ENCODE data around the gene HYOU1. TPM values are rescaled to one million over a fixed set of nuclear protein-coding genes. Genes with fewer than 3 reads are reported as not detected.
A peak's percentile ranks its signal among the peaks of the same experiment; 100 is the strongest.
"Not testable (repeated sequence)": the region's sequence is repeated elsewhere in the genome, so short reads cannot be mapped to it uniquely, and the experiment has no call there.

The HYOU1 gene
- total RNA-seq, result 100 to 1,000 TPM; 133 to 135 TPM

GRCh38 chr11:119057000-119057769, at the start of gene HYOU1:
HYOU1 (minus strand) TSS chr11:119057205; CDS start chr11:119056160, 1,045 bp downstream.
- Mint-ChIP-seq H3K36me3 (ENCODE audit: low read depth) (peaks cover 46% of the 10 kb centered on the region), H3K27me3 (ENCODE audit: low read depth) (no peaks in the 10 kb centered on the region), H3K4me1 (ENCODE audit: low read depth) (peaks cover 30% of the 10 kb centered on the region), H3K27ac (peak within 1 kb of the TSS; percentile 99), H3K9me3 (ENCODE audit: insufficient read depth) (no peaks in the 10 kb centered on the region), H3K4me3 (peak within 1 kb of the TSS; percentile 97)
- ChIA-PET POLR2A (interaction anchor here (0.9 to 4.1 kb wide), 16 partner anchors 10 to 268 kb away, joined by 3 to 28 read pairs (median 6); partner anchors contain the start of genes C2CD2L, HINFP, HMBS and RPS25), CTCF (interaction anchor here (0.7 to 2.6 kb wide), 11 partner anchors 10 to 268 kb away, joined by 3 to 12 read pairs (median 6); partner anchors contain the start of genes DPAGT1, SLC37A4 and VPS11)
- peak; percentile 99 for DNase-seq
- ATAC-seq, result peak; percentile 96

GRCh38 chr11:119103793-119104192, 46.8 kb upstream of the HYOU1 start:
- peaks cover 53% of the 10 kb centered on the region for H3K4me1 Mint-ChIP-seq (ENCODE audit: low read depth)
- H3K27me3 Mint-ChIP-seq (ENCODE audit: low read depth), result no peaks in the 10 kb centered on the region
- ChIA-PET POLR2A (interaction anchor here (1.4 kb wide), 1 partner anchor 9 kb away, joined by 3 read pairs; no protein-coding TSS in a partner anchor), CTCF (interaction anchor here (1.4 to 2.2 kb wide), 2 partner anchors 12 to 18 kb away, joined by 3 to 9 read pairs; partner anchors contain the start of gene HINFP)
- H3K36me3 Mint-ChIP-seq (ENCODE audit: low read depth), result peaks cover 22% of the 10 kb centered on the region
- DNase-seq, result no peak
- H3K4me3 Mint-ChIP-seq, result peak overlapping the region; percentile 46
- no peak for ATAC-seq
- H3K9me3 Mint-ChIP-seq (ENCODE audit: insufficient read depth), result no peaks in the 10 kb centered on the region
- peak overlapping the region; percentile 64 for H3K27ac Mint-ChIP-seq

GRCh38 chr11:119103161-119103664, 46.2 kb upstream of the HYOU1 start:
- ChIA-PET POLR2A (interaction anchor here (0.7 to 2.0 kb wide), 11 partner anchors 9 to 86 kb away, joined by 3 to 13 read pairs (median 4); partner anchors contain the start of genes RPS25 and VPS11), CTCF (interaction anchor here (1.4 to 2.2 kb wide), 5 partner anchors 12 to 102 kb away, joined by 3 to 16 read pairs (median 9); partner anchors contain the start of genes CBL, HINFP and VPS11)
- H3K27me3 Mint-ChIP-seq (ENCODE audit: low read depth); ATAC-seq; DNase-seq; H3K9me3 Mint-ChIP-seq (ENCODE audit: insufficient read depth): not testable (repeated sequence)
- Mint-ChIP-seq H3K36me3 (ENCODE audit: low read depth) (peaks cover 22% of the 10 kb centered on the region), H3K4me3 (peak overlapping the region; percentile 90), H3K27ac (peak overlapping the region; percentile 95), H3K4me1 (ENCODE audit: low read depth) (peaks cover 53% of the 10 kb centered on the region)

DNA sequence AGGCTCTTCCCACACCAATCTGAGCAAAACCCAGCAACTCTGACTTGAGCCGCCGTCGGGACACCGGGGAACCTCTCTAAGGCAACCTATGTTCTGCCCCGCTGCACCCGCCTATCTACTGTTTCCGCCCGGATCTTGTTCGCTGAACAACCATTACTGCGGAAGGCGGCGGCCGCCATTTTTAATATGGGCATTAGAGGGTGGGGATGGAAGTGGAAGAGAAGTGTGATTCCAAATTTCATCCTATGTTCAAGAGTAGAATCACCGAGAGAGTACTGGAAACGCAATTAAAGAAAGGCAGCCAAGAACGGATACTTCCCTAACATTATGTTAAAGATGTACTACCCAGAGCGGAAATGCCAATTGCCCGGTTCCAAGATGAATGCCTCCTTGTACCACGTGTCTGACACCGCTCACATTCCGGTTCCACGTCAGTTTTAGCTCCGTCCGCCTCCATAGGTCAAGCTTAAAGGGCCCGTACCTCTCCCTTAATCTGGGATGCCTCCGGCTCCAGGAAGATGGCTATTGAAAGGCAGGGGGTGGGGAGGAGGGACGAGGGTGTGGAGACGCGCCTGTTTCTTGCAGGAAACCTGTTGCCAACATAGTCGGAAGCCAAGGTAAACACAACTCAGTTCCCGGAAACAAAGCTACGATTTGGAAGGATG, 44.9 kb upstream of the HYOU1 start, which contains the start of gene DPAGT1:
Gene DPAGT1 (minus strand): TSS at position 95 of the 665 bp plus-strand sequence. CDS start 198 bp downstream, outside the sequence.
- ATAC-seq (peak; percentile 85), DNase-seq (peak; percentile 92)
- Mint-ChIP-seq H3K36me3 (ENCODE audit: low read depth) (peaks cover 35% of the 10 kb centered on the region), H3K4me3 (peak within 1 kb of the TSS; percentile 90), H3K27me3 (ENCODE audit: low read depth) (no peaks in the 10 kb centered on the region), H3K4me1 (ENCODE audit: low read depth) (peaks cover 55% of the 10 kb centered on the region), H3K27ac (peak within 1 kb of the TSS; percentile 95), H3K9me3 (ENCODE audit: insufficient read depth) (no peaks in the 10 kb centered on the region)
- ChIA-PET POLR2A (interaction anchor here (0.6 to 2.0 kb wide), 15 partner anchors 8 to 104 kb away, joined by 3 to 13 read pairs (median 4); partner anchors contain the start of genes CENATAC, HINFP, RPS25 and VPS11), CTCF (interaction anchor here (0.6 to 2.2 kb wide), 15 partner anchors 8 to 254 kb away, joined by 3 to 16 read pairs (median 5); partner anchors contain the start of genes CBL, HINFP, HMBS and HYOU1)

- ATAC-seq, result peak; percentile 22
- H3K4me1 Mint-ChIP-seq (ENCODE audit: low read depth), result peaks cover 55% of the 10 kb centered on the region
- DNase-seq, result peak; percentile 48
- peak overlapping the region; percentile 95 for H3K27ac Mint-ChIP-seq
- no peaks in the 10 kb centered on the region for H3K27me3 Mint-ChIP-seq (ENCODE audit: low read depth)
- ChIA-PET POLR2A (interaction anchor here (0.7 to 2.0 kb wide), 9 partner anchors 7 to 104 kb away, joined by 3 to 13 read pairs (median 5); partner anchors contain the start of genes CENATAC and HINFP), CTCF (interaction anchor here (1.0 to 1.8 kb wide), 9 partner anchors 14 to 238 kb away, joined by 4 to 16 read pairs (median 6); partner anchors contain the start of genes CBL, HMBS, HYOU1 and VPS11)
- peak overlapping the region; percentile 90 for H3K4me3 Mint-ChIP-seq
- H3K9me3 Mint-ChIP-seq (ENCODE audit: insufficient read depth), result no peaks in the 10 kb centered on the region
- peaks cover 40% of the 10 kb centered on the region for H3K36me3 Mint-ChIP-seq (ENCODE audit: low read depth)
Measured at GRCh38 chr11:119100994-119101758, 44.2 kb upstream of the HYOU1 start.

- Mint-ChIP-seq H3K4me3 (peak overlapping the region; percentile 90), H3K27me3 (ENCODE audit: low read depth) (no peaks in the 10 kb centered on the region), H3K9me3 (ENCODE audit: insufficient read depth) (no peaks in the 10 kb centered on the region), H3K4me1 (ENCODE audit: low read depth) (peaks cover 56% of the 10 kb centered on the region), H3K36me3 (ENCODE audit: low read depth) (peaks cover 46% of the 10 kb centered on the region), H3K27ac (peak overlapping the region; percentile 95)
- ATAC-seq, result no peak
- ChIA-PET CTCF (interaction anchor here (0.7 to 1.2 kb wide), 6 partner anchors 14 to 224 kb away, joined by 3 to 4 read pairs (median 3); partner anchors contain the start of gene HINFP), POLR2A (no interaction called here)
- DNase-seq, result no peak
Measured at GRCh38 chr11:119100246-119100970, 43.4 kb upstream of the HYOU1 start.

- peak overlapping the region; percentile 95 for H3K27ac Mint-ChIP-seq
- ATAC-seq, result no peak
Measured at GRCh38 chr11:119099711-119100110, 42.7 kb upstream of the HYOU1 start.

DNA sequence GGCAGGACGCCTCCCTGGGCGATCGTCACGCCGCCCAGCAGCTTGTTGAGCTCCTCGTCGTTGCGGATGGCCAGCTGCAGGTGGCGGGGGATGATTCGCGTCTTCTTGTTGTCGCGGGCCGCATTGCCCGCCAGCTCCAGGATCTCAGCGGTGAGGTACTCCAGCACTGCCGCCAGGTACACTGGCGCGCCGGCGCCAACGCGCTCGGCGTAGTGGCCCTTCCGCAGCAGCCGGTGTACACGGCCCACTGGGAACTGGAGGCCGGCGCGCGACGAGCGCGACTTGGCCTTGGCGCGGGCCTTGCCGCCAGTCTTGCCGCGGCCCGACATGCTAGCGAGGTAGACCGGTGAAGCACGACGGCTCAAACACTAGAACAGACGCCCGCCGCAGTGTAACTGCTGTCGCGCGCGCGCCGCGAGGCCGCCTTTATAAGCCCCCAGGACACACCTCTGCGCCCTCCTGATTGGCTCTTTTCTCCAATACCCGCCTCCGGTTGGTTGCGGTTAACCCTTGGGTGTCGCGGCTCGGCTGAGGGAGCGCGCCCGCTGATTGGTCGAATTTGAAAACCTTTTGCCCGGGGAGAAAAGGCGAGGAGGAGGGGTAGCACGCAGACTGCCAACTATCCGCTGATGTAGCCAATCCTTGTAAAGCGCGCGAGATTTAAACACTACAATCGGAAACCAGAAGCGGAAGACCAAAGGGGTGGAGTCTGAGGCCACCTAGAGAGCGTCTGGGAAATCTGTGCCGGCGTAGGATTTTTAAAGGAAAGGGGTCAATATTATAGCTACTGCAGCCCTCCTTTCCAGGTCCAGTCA, 38.3 kb upstream of the HYOU1 start:
- peaks cover 82% of the 10 kb centered on the region for H3K36me3 Mint-ChIP-seq (ENCODE audit: low read depth)
- H3K4me3 Mint-ChIP-seq, result peak overlapping the region; percentile 95
- ChIA-PET CTCF (interaction anchor here (0.9 to 2.7 kb wide), 9 partner anchors 9 to 229 kb away, joined by 3 to 7 read pairs (median 3); partner anchors contain the start of gene VPS11), POLR2A (interaction anchor here (0.6 to 3.1 kb wide), 48 partner anchors 8 to 756 kb away, joined by 3 to 96 read pairs (median 4); partner anchors contain the start of genes C2CD2L, CENATAC, HINFP and HMBS)
- H3K9me3 Mint-ChIP-seq (ENCODE audit: insufficient read depth), result no peaks in the 10 kb centered on the region
- ATAC-seq, result peak; percentile 81
- no peaks in the 10 kb centered on the region for H3K27me3 Mint-ChIP-seq (ENCODE audit: low read depth)
- peak; percentile 100 for DNase-seq
- peaks cover 59% of the 10 kb centered on the region for H3K4me1 Mint-ChIP-seq (ENCODE audit: low read depth)
- peak overlapping the region; percentile 97 for H3K27ac Mint-ChIP-seq

More at GRCh38 chr11:119099711-119100110, 42.7 kb upstream of the HYOU1 start:
- POLR2A ChIA-PET, result interaction anchor here (1.1 to 1.5 kb wide), 2 partner anchors 9 to 32 kb away, joined by 3 to 4 read pairs; partner anchors contain the start of gene VPS11
- Mint-ChIP-seq H3K4me3 (peak overlapping the region; percentile 90), H3K36me3 (ENCODE audit: low read depth) (peaks cover 53% of the 10 kb centered on the region), H3K4me1 (ENCODE audit: low read depth) (peaks cover 53% of the 10 kb centered on the region), H3K9me3 (ENCODE audit: insufficient read depth) (no peaks in the 10 kb centered on the region), H3K27me3 (ENCODE audit: low read depth) (no peaks in the 10 kb centered on the region)
- no peak for DNase-seq
- CTCF ChIA-PET, result interaction anchor here (0.7 to 1.2 kb wide), 7 partner anchors 13 to 224 kb away, joined by 3 to 5 read pairs (median 3); partner anchors contain the start of gene HINFP

- Mint-ChIP-seq H3K4me3 (peak overlapping the region; percentile 95), H3K27ac (peak overlapping the region; percentile 97), H3K36me3 (ENCODE audit: low read depth) (peaks cover 77% of the 10 kb centered on the region), H3K4me1 (ENCODE audit: low read depth) (peaks cover 53% of the 10 kb centered on the region), H3K27me3 (ENCODE audit: low read depth) (no peaks in the 10 kb centered on the region), H3K9me3 (ENCODE audit: insufficient read depth) (no peaks in the 10 kb centered on the region)
- peak; percentile 66 for DNase-seq
- ChIA-PET POLR2A (interaction anchor here (0.5 to 3.1 kb wide), 40 partner anchors 8 to 756 kb away, joined by 3 to 96 read pairs (median 5); partner anchors contain the start of genes C2CD2L, CENATAC, HINFP and HMBS), CTCF (interaction anchor here (0.9 to 2.7 kb wide), 9 partner anchors 8 to 229 kb away, joined by 3 to 7 read pairs (median 3); partner anchors contain the start of gene VPS11)
- ATAC-seq, result peak; percentile 37
Measured at GRCh38 chr11:119094816-119095065, 37.7 kb upstream of the HYOU1 start.
